D721Med (cell line): ENCODE measurements around the gene CCL26.

Experiments used
- DNase-seq: peaks from one replicate; pipeline ENCODE4 v3.0.0; 2011; ENCODE audit warnings: low spot score; ENCODE audit not compliant: insufficient read length
- FAIRE-seq: peaks from 2 replicates; lab custom pipeline; 2011; peaks lifted over from hg19 to GRCh38; lab: Jason Lieb, UNC
- CTCF ChIP-seq: IDR thresholded peaks from 2 replicates; pipeline ENCODE4 v1.5.1; 2012; ENCODE audit warnings: mild to moderate bottlenecking, control low read depth; ENCODE audit not compliant: insufficient read depth; ENCODE audit errors: missing control alignments

CCL26 gene

GRCh38 chr7:75772081-75773077 lies at the start of gene CCL26:
Gene CCL26, minus strand, starts transcription at chr7:75772211. Its CDS starts 35 bp downstream, at chr7:75772176.
- DNase-seq (no peak), FAIRE-seq (no peak)
- no peak for TF ChIP-seq CTCF

- no peak for TF ChIP-seq CTCF
- FAIRE-seq (no peak), DNase-seq (no peak)
These were observed 48.7 kb upstream of the CCL26 start for GRCh38 chr7:75820688-75821087.

- FAIRE-seq (no peak), DNase-seq (no peak)
- no peak for TF ChIP-seq CTCF
These were observed 47.7 kb upstream of the CCL26 start for GRCh38 chr7:75819711-75820110.

GRCh38 chr7:75818472-75818871 lies 46.5 kb upstream of the CCL26 start:
- FAIRE-seq (no peak), DNase-seq (no peak)
- no peak for TF ChIP-seq CTCF

GRCh38 chr7:75817116-75817515 lies 45.1 kb upstream of the CCL26 start:
- DNase-seq (no peak), FAIRE-seq (no peak)
- TF ChIP-seq CTCF: no peak

GRCh38 chr7:75815418-75816064 lies 43.5 kb upstream of the CCL26 start:
- no peak for TF ChIP-seq CTCF
- DNase-seq (no peak), FAIRE-seq (no peak)
